HuH-7.5 (cell line): ENCODE measurements around the gene KLF1.
"Not testable (repeated sequence)": the region's sequence is repeated elsewhere in the genome, so short reads cannot be mapped to it uniquely, and the experiment has no call there.

Experiments
- DNase-seq: peaks from one replicate; pipeline ENCODE4 v3.0.0; 2011; ENCODE audit warnings: low spot score

The KLF1 gene

GRCh38 chr19:12890787-12891552, 4.0 kb upstream of the KLF1 start, which contains the start of gene GCDH:
Gene GCDH, plus strand, starts transcription at chr19:12891160. Its CDS starts 145 bp downstream, at chr19:12891305.
- DNase-seq, result peak; percentile 100

- not testable (repeated sequence) for DNase-seq
These were observed 3.3 kb upstream of the KLF1 start for GRCh38 chr19:12890299-12890786.

DNA sequence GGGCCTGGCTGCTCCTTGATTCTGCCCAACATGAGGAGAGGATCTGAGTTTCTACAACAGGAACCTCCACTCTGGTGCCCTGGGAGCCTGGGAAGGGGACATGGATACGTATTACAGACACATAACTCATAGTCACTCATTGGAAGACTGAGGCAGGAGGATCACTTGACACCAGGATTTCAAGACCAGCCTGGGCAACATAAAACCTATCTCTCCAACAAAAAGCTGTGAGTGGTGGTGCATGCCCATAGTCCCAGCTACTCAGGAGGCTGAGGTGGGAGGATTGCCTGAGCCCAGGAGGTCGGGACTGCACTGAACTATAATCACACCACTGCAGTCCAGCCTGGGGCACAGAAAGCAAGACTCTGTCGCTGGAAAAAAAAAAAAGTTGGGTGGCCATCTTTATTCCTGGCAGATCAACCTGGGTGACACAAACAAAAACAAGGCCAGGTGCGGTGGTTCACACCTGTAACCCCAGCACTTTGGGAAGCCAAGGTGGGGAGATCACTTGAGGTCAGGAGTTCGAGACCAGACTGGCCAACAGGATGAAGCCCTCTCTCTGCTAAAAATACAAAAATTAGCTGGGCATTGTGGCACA, 1.1 kb upstream of the KLF1 start:
- DNase-seq, result no peak

- no peak for DNase-seq
These were observed 391 bp downstream of the KLF1 start for GRCh38 chr19:12886651-12886968.

DNA sequence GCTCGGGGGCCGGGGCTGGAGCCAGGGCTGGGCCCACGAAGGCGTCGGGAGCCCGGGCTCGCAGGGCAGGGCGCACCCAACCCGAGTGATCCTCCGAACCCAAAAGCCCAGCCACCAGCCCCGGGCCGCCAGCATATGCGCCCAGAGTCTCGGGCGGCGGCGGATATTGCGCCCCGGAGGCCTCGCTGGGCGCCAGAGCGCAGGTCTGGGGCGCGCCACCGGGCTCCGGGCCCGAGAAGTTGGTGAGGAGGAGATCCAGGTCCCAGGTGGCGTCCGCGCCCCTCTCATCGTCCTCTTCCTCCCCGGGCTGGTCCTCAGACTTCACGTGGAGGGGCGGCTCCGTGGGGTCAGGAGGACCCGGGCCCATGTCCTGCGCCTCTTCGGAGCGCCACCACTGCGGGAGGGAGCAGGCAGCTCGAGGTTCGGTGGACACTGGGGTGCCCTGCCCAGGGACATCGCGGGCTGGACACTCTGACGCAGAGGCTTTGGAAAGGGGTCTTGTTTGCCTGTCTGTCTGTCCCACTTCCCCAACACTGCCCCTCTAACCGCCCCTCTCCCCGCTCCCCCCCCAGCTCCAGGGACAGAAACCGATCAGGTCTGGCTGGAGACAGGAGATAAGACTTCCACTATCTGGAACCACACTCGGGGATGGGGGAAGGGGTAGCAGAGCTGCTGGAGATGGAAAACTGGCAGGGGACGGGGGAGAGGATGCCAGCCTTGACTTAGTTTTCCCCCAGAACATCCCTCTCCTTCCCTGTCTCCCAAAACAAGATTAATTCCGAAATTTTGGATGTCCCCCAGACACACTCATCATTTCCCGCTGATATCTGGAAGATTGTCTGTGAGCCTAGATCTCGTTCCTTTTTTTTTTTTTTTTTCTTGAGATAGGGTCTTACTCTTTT, 1.0 kb downstream of the KLF1 start:
- no peak for DNase-seq

- no peak for DNase-seq
These were observed 1.9 kb downstream of the KLF1 start for GRCh38 chr19:12884926-12885748.

- DNase-seq, result no peak
These were observed 2.4 kb downstream of the KLF1 start for GRCh38 chr19:12884627-12884925.

DNA sequence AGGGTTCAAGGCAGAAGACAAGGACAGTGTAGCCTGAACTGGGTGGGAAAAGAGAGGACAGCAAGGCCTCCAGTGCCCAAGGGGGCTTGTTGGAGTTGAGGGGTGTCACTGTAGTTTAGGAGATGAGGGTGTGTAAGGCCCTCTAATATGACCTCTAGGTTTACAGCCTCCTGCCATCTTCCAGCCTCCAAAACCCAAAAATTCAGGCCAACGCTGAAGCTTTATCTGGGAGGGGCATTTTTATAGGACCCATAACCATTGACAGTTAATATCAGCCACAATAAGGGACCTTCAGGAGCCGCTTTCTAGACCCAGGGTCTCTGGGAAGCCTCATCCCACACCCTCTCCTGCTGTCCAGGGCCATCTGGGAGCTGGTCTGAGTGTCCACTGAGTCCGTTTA, 2.8 kb downstream of the KLF1 start:
- DNase-seq, result no peak

DNA sequence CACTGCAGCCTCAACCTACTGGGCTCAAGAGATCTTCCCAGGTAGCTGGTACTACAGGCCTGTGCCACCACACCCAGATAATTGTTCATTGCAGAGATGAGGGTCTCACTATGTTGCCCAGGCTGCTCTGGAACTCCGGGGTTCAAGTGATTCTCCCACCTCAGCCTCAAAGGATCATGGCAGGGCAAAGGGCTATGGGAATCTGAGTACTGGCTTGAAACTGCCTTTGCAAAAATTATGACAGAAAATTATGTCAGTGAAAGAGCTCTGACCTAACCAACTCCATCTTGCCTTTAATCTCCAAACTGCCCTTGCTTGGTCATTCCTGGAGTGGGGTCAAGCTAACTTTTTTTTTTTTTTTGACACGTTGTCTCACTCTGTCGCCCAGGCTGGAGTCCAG, 4.4 kb downstream of the KLF1 start:
- no peak for DNase-seq

- peak; percentile 99 for DNase-seq
These were observed 5.7 kb downstream of the KLF1 start, which contains the start of gene DNASE2 for GRCh38 chr19:12881172-12881808. Gene DNASE2, minus strand, starts transcription at chr19:12881449. Its CDS starts 74 bp downstream, at chr19:12881375.

DNA sequence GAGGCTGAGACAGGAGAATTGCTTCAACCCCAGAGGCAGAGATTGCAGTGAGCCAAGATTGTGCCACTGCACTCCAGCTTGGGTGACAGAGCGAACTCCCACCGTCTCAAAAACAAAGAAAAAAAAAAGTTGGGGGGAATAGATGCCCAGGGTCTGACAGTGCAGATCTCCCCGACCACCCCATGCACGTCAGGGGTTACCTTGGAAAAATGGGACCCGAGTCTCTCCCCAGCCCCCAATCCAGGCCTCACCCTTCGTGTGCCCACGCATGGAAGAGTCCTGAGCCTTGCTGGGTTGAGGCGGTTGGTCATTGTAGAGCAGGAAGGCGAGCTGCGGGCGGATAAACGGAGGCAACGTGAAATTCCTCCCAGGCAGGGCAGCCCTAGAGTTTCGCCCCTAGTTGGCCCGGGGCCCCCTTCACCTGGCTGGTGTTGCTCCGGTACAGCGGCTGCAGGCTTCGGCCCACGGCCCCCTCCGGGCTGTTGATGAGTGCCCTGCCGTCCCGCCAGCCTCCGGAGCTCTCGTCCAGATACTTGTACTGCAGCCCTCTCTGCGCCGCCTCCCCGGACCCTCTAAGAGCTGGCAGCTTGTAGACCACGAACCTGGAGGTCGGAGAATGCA, 6.3 kb downstream of the KLF1 start:
- no peak for DNase-seq

DNA sequence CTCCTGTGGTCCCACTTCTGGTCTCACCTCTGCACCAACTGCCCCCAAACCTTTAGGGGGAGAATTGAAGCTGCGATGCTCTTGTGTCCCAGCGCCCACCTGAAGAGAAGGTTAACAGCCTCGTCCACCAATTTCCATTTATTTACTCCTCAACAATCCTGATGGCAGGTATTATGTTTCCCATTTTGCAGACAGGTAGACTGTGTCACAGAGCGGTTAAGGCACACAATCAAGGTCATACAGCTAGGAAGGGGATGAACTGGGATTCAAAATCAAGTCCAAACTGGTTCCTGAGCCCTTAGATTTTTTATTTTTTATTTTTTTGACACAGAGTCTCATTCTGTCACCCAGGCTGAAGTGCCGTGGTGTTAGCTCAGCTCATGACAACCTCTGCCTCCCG, 11.9 kb downstream of the KLF1 start:
- DNase-seq, result no peak

- DNase-seq, result no peak
These were observed 12.9 kb downstream of the KLF1 start for GRCh38 chr19:12873891-12874745.

DNA sequence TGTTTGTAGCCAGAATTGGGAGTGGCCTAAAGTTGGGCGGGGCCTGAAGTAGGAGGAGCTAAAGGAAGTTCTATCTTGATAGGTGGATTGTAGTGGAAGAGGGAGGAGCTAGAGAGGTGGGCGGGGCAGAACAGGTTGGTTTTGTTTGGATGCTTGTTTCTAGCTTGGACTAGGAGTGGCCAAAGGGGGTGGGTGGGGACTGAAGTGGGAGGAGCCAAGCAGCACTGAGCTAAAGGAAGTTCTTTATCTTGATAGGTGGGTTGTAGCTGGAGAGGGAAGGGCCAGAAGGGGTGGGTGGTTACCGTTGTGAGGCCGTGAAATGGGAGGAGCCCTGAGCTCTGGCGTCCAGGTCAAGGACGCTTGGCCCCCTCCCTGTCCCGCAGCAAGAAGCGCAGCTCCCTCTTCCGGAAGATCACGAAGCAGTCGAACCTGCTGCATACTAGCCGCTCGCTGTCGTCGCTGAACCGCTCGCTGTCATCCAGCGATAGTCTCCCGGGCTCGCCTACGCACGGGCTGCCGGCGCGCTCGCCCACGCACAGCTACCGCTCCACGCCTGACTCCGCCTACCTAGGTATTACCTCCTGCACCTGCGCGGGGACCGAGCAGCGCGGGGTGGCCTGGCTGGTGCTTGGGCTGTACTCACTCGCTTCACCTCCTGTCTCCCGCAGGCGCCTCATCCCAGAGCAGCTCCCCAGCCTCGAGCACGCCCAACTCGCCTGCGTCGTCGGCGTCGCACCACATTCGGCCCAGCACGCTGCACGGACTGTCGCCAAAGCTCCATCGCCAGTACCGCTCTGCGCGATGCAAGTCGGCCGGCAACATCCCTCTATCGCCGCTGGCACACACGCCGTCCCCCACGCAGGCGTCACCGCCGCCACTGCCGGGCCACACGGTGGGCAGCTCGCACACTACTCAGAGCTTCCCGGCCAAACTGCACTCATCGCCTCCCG, 13.8 kb downstream of the KLF1 start:
- DNase-seq, result no peak

- no peak for DNase-seq
These were observed 14.7 kb downstream of the KLF1 start for GRCh38 chr19:12872255-12872654.

GRCh38 chr19:12871681-12872080, 15.3 kb downstream of the KLF1 start:
- DNase-seq, result no peak

GRCh38 chr19:12868540-12869112, 18.4 kb downstream of the KLF1 start:
- no peak for DNase-seq
